Right lobe of liver (tissue), 6 donors: ENCODE results near the gene DHRS4L2. TPM values are rescaled to one million over a fixed set of nuclear protein-coding genes. Genes with fewer than 3 reads are reported as not detected.
"Not testable (repeated sequence)": the region's sequence is repeated elsewhere in the genome, so short reads cannot be mapped to it uniquely, and the experiment has no call there.

Experiments used
- ATAC-seq, 4 donors: fragments of 200-7000 bp; cut with Tn5 transposase; one replicate each; pipeline ENCODE4 v1.9.1; 2020; ENCODE audit warnings: mild to moderate bottlenecking in 4 of 4, moderate library complexity in 4 of 4
- DNase-seq, 3 donors: peaks; one replicate each; pipeline ENCODE4 v3.0.0-alpha.2; 2020
- H3K27ac ChIP-seq, 3 donors: fragments of 200-600 bp; one replicate each; pipeline ENCODE4 v1.8.0; 2022
- H3K27me3 ChIP-seq, 2 donors: fragments of 200-600 bp; one replicate each; pipeline ENCODE4 v1.8.0; 2022
- H3K36me3 ChIP-seq, 4 donors: fragments of 200-600 bp; sonication (generic) in 1 of 4; one replicate each; pipeline versions ENCODE4 v1.5.1 to v1.8.0; 2017 to 2022; ENCODE audit warnings: control low read depth in 1 of 4
- H3K4me1 ChIP-seq, 4 donors: fragments of 200-600 bp; sonication (generic) in 1 of 4; one replicate each; pipeline versions ENCODE4 v1.5.1 to v1.8.0; 2017 to 2022; ENCODE audit warnings: control low read depth in 1 of 4
- H3K4me3 ChIP-seq, 3 donors: fragments of 200-600 bp; one replicate each; pipeline ENCODE4 v1.8.0; 2022
- H3K9me3 ChIP-seq, 4 donors: fragments of 200-600 bp; sonication (generic) in 1 of 4; one replicate each; pipeline versions ENCODE4 v1.5.1 to v1.8.0; 2017 to 2022; ENCODE audit warnings: control low read depth in 1 of 4
- POLR2A ChIP-seq: fragments of 450-650 bp; IDR thresholded peaks from one replicate; pipeline ENCODE4 v1.6.1; 2017; ENCODE audit warnings: antibody characterized with exemption, mild to moderate bottlenecking
- WGBS: methylation state at CpG from one replicate; pipeline ENCODE4 v1.1.6; 2018; ENCODE audit warnings: low coverage, low lambda C conversion rate; ENCODE audit not compliant: insufficient coverage; ENCODE audit errors: missing lambda C conversion rate; 5-methylcytosine and 5-hydroxymethylcytosine counted together
- intact Hi-C, 2 donors: fragments of 100-400 bp; cut with DNase I; formaldehyde crosslinking; loops; one replicate each; pipeline versions ENCODE4 v1.11.2 to v1.14.1; 2022
- total RNA-seq, 6 experiments: library from RNA; depleted of rRNA in 2 of 6; stranded (reverse); fragments of >200 nt in 2 of 6; fragmentation: NEBNext Ultra II Directional in 3 of 6; extraction: Animal tissue kit (Norgen Biotek cat#: 25700) in 3 of 6; gene quantifications; one replicate each; pipeline versions ENCODE4 v1.1.0 to v1.2.4, GENCODE V29; 2016 to 2023
- TF ChIP-seq, protein P1 (sequence below), 4 donors: fragments of 200-600 bp in 3 of 4; fragments of 450-650 bp in 1 of 4; IDR thresholded peaks; one replicate each; pipeline versions ENCODE4 v1.5.1 to v1.8.0; 2016 to 2022; ENCODE audit warnings: antibody characterized with exemption in 4 of 4, mild to moderate bottlenecking in 2 of 4
- donor health status: DM: no; HTN: yes; CAD: no.
- donor health status: DM: no; HTN: no; CAD: no.
- donor health status: DM: no; HTN: no; CAD: no.
- donor health status: DM: no; HTN: yes; CAD: no.
- donor health status: DM: no; HTN: yes; CAD: no.

DHRS4L2 gene
- total RNA-seq, 6 experiments from 2014 or later = 17.7 to 53.6 (median 32.3) TPM

DNA sequence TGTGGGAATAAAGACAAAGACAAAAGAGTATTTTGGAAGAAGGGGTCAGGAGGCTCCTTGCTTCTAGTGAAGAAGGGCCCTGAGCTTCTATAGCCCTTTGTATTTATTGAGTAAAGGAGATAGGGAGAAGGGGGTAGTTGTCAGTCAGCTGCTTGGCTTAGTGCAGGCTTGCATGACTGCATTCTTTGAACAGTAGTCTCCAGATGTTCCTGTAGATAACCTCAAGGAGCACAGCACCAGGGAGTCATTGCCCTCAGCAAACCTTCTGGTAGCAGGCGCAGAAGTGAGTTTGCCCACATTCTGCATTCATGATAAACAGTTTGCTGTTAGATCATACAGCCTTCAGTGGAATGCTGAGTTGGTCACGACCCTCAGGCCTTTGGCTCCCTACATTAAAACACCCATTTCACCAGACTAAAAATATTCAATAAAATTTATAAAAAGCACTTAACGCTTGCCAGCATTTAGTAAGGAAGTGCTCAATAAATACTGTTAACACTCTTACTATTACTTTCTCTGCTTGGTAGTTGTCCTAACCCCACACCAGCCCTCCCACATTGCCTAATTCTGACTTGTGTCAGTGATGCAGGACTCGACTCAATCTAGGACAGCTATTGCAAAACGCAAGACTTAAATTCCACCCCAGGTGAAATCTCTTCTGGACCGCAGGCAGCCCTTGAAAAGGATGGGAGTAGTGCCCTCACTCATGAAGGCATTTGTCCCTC lies 38.2 kb upstream of the DHRS4L2 start:
- intact Hi-C loops = no loop called here
- H3K4me3 ChIP-seq = no peak overlapping the region
- ATAC-seq = peak in 3 of 4 donors; percentile 2 to 13 (median 12)
- 24% methylated on average over 5 of the region's 6 CpGs for WGBS
- peak in 1 of 3 donors; percentile 60 for DNase-seq
- peak overlapping the region in 2 of 3 donors; percentile 50 to 92 for H3K27ac ChIP-seq
- H3K9me3 ChIP-seq = no peaks in the 10 kb centered on the region
- H3K4me1 ChIP-seq = peaks cover 0 to 38% (median 10%) of the 10 kb centered on the region in 4 donors
- H3K27me3 ChIP-seq = no peaks in the 10 kb centered on the region
- no peaks in the 10 kb centered on the region for H3K36me3 ChIP-seq
- TF ChIP-seq, protein P1, sequence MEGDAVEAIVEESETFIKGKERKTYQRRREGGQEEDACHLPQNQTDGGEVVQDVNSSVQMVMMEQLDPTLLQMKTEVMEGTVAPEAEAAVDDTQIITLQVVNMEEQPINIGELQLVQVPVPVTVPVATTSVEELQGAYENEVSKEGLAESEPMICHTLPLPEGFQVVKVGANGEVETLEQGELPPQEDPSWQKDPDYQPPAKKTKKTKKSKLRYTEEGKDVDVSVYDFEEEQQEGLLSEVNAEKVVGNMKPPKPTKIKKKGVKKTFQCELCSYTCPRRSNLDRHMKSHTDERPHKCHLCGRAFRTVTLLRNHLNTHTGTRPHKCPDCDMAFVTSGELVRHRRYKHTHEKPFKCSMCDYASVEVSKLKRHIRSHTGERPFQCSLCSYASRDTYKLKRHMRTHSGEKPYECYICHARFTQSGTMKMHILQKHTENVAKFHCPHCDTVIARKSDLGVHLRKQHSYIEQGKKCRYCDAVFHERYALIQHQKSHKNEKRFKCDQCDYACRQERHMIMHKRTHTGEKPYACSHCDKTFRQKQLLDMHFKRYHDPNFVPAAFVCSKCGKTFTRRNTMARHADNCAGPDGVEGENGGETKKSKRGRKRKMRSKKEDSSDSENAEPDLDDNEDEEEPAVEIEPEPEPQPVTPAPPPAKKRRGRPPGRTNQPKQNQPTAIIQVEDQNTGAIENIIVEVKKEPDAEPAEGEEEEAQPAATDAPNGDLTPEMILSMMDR (IDR thresholded peaks at IDR 0.05) = no peak
- TF ChIP-seq POLR2A = no peak

- intact Hi-C loops, H3K9me3 ChIP-seq, H3K27me3 ChIP-seq, H3K4me3 ChIP-seq, ATAC-seq, DNase-seq, H3K36me3 ChIP-seq: not testable (repeated sequence)
- Histone ChIP-seq H3K4me1 (peaks cover 0 to 38% (median 10%) of the 10 kb centered on the region in 4 donors), H3K27ac (peak overlapping the region in 1 of 3 donors; percentile 92)
- 63% methylated on average over 3 of the region's 3 CpGs for WGBS
Observed at GRCh38 chr14:23951136-23951466, 37.6 kb upstream of the DHRS4L2 start.

DNA sequence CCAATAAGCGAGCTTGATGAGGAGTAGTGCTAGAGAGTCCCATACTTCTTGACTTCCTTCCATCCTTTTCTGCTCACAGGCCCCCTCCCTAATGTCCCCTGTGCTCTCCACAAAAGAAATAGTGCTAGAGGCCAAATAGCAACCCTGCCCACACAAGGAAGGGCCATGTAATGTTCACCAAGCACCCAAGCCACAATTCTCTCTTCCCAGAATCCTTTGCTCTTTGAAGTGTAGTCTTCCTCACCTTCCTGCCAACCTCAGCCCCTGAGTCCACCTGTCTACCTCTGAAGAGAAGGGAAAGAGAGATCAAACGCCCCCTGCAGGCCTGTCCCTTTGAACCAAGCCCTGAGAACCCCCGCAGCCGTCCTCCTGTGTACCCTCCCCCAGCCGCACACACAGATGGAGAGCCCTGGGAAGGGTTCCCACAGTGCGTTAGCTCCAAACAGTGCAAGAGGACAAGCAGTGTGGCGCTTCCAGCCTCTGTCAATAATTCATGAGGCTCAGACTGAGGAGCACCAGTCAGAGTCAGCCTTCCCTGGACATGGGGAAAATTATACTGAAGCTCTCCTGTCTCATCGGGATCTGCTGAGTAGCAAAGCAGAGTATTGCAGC lies 37.0 kb upstream of the DHRS4L2 start:
- Histone ChIP-seq H3K27me3 (no peaks in the 10 kb centered on the region), H3K36me3 (peaks cover 0 to 10% (median 2%) of the 10 kb centered on the region in 4 donors), H3K9me3 (no peaks in the 10 kb centered on the region), H3K4me1 (peaks cover 0 to 38% (median 10%) of the 10 kb centered on the region in 4 donors), H3K4me3 (peak overlapping the region in 2 of 3 donors; percentile 85 to 99), H3K27ac (peak overlapping the region in 2 of 3 donors; percentile 26 to 92)
- TF ChIP-seq, protein P1 (IDR thresholded peaks at IDR 0.05) = peak in 1 of 4 donors; percentile 28
- TF ChIP-seq POLR2A = no peak
- DNase-seq (peak; percentile 40 to 88 (median 79)), ATAC-seq (peak; percentile 15 to 68 (median 61))
- 17% methylated on average over 7 of the region's 8 CpGs for WGBS
- intact Hi-C loops = no loop called here

DNA sequence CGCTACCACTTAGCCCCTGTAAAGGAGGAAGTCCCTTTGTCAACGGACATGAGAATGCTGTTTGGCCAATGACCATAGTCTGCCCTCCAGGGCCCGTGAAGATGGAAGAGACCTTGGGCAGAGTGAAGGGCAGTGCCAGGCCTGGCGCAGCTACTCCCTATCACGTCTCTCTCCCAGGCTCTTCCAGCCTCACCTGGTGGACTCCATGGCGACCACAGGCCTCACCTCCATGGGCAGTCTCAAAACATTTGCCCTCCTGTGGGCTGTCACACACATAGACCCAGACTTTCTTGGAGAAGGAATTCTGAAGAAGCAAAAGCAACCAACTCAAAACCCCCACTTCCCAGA lies 35.6 kb upstream of the DHRS4L2 start:
- Histone ChIP-seq H3K4me3 (peak overlapping the region; percentile 85 to 99 (median 94)), H3K27ac (peak overlapping the region; percentile 85 to 92 (median 92)), H3K36me3 (peaks cover 0 to 10% (median 2%) of the 10 kb centered on the region in 4 donors), H3K4me1 (peaks cover 0 to 38% (median 10%) of the 10 kb centered on the region in 4 donors)
- H3K27me3 ChIP-seq, intact Hi-C loops, H3K9me3 ChIP-seq: not testable (repeated sequence)
- 20% methylated on average over 5 of the region's 6 CpGs for WGBS
- peak in 1 of 3 donors; percentile 53 for DNase-seq
- ATAC-seq = peak; percentile 6 to 31 (median 14)

DNA sequence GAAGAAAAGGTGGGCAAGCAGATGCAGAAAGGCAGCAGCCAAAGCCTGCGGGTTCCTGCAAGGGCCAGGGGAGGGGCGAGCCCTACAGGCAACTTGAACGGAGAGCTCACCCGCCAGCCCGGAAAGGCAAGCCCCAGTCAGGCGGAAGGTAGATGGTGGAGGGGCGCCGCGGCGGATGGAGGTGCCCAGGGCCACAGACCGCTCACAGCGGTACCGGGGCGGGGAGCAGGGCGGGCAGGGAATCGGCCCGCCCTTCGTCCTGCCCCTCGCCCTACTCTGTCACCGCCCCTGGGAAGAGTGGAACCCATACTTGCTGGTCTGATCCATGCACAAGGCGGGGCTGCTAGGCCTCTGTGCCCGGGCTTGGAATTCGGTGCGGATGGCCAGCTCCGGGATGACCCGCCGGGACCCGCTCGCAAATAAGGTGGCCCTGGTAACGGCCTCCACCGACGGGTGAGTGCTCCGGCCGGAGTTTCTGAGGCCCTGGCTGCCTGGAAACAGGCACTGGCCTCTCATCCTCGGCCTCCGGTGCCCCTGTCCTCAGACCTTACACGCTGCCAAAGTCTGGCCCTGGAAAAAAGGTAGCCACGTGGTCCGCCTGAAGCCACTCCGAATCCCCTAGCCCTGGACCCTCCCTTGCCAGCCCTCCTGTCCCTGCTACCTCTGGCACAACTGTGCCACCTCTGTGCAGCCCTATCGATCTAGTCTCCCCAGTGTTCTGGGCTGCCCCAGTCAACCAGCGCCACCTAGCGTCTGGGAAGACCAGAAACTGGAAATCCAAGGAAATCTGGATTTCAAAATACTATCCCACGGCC lies 35.1 kb upstream of the DHRS4L2 start, which contains the start of gene DHRS4:
DHRS4 (plus strand) TSS at position 307 of the 815 bp plus-strand sequence; CDS start at position 326, 19 bp downstream.
- Histone ChIP-seq H3K27me3 (no peaks in the 10 kb centered on the region), H3K4me1 (peaks cover 0 to 38% (median 10%) of the 10 kb centered on the region in 4 donors), H3K36me3 (peaks cover 0 to 12% (median 2%) of the 10 kb centered on the region in 4 donors), H3K9me3 (no peaks in the 10 kb centered on the region), H3K4me3 (peak within 1 kb of the TSS; percentile 85 to 99 (median 94)), H3K27ac (peak within 1 kb of the TSS; percentile 85 to 92 (median 92))
- under 1% methylated on average over 23 of the region's 44 CpGs for WGBS
- peak; percentile 90 to 94 (median 94) for DNase-seq
- peak; percentile 83 for TF ChIP-seq POLR2A
- TF ChIP-seq, protein P1 (IDR thresholded peaks at IDR 0.05) = peak; percentile 85 to 91 (median 88)
- intact Hi-C loops = no loop called here
- ATAC-seq = peak; percentile 91 to 95 (median 92)

GRCh38 chr14:23954279-23954614 lies 34.5 kb upstream of the DHRS4L2 start:
- intact Hi-C loops, H3K27me3 ChIP-seq, H3K9me3 ChIP-seq, ATAC-seq, DNase-seq: not testable (repeated sequence)
- Histone ChIP-seq H3K36me3 (peaks cover 0 to 14% (median 2%) of the 10 kb centered on the region in 4 donors), H3K4me3 (peak overlapping the region; percentile 85 to 99 (median 94)), H3K4me1 (peaks cover 0 to 38% (median 10%) of the 10 kb centered on the region in 4 donors), H3K27ac (peak overlapping the region; percentile 85 to 92 (median 92))
- WGBS = 10% methylated on average over 5 of the region's 6 CpGs
